NCI-H2029 (cell line): Measurements from ENCODE around the gene TAAR5.
"Not testable (repeated sequence)": the region's sequence is repeated elsewhere in the genome, so short reads cannot be mapped to it uniquely, and the experiment has no call there.

ENCODE experiments used
- DNase-seq: peaks from one replicate; lab custom pipeline; 2025; lab: John Stamatoyannopoulos, UW

Gene TAAR5, protein sequence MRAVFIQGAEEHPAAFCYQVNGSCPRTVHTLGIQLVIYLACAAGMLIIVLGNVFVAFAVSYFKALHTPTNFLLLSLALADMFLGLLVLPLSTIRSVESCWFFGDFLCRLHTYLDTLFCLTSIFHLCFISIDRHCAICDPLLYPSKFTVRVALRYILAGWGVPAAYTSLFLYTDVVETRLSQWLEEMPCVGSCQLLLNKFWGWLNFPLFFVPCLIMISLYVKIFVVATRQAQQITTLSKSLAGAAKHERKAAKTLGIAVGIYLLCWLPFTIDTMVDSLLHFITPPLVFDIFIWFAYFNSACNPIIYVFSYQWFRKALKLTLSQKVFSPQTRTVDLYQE

DNA sequence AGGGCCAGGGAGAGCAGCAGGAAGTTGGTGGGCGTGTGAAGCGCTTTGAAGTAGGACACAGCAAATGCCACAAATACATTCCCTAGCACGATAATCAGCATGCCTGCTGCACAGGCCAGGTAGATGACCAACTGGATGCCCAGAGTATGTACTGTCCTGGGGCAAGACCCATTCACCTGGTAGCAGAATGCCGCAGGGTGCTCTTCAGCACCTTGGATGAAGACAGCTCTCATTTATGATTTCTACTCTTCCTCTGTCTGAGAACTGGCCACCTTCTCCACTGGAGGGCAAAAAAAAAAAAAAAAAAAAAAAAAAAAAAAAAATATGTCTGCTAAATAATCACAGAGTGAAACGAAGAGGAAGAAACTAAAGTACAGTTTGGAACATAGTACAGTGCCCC, at the start of gene TAAR5:
Gene TAAR5 (minus strand): TSS at position 288 of the 400 bp plus-strand sequence. CDS start 55 bp downstream, at position 233.
- no peak for DNase-seq

DNA sequence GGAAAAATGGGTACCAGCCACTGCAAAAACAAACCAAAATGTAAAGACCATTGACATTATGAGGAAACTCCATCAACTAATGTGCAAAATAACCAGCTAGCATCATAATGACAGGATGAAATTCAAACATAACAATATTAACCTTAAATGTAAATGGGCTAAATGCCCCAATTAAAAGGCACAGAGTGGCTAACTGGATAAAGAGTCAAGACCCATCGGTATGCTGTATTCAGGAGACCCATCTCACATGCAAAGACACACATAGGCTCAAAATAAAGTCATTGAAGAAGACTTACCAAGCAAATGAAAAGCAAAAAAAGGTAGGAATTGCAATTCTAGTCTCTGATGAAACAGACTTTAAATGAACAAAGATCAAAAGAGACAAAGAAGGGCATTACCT, 47.6 kb upstream of the TAAR5 start:
- DNase-seq: not testable (repeated sequence)

DNA sequence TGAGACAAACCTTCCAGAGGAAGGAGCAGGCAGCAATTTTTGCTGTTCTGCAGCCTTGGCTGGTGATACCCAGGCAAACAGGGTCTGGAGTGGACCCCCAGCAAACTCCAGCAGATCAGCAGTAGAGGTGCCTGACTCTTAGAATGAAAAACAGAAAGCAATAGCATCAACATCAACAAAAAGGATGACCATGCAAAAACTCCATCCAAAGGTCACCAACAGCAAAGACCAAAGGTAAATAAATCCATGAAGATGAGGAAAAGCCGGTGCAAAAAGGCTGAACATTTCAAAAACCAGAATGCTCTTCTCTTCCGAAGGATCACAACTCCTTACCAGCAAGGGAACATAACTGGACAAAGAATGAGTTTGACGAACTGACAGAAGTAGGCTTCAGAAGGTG, 46.4 kb upstream of the TAAR5 start:
- DNase-seq: not testable (repeated sequence)

DNA sequence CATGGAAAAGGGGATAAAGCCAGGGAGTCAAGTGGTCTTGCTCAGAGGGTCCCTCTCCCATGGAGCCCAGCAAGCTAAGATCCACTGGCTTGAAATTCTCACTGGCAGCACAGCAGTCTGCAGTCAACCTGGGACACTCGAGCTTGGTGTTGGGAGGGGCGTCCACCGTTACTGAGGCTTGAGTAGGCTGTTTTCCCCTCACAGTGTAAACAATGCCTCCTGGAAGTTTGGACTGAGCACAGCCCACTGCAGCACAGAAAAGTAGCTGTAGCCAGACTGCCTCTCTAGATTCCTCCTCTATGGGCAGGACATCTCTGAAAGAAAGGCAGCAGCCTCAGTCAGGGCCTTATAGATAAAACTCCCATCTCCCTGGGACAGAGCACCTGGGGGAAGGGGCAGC, 45.7 kb upstream of the TAAR5 start:
- not testable (repeated sequence) for DNase-seq

DNA sequence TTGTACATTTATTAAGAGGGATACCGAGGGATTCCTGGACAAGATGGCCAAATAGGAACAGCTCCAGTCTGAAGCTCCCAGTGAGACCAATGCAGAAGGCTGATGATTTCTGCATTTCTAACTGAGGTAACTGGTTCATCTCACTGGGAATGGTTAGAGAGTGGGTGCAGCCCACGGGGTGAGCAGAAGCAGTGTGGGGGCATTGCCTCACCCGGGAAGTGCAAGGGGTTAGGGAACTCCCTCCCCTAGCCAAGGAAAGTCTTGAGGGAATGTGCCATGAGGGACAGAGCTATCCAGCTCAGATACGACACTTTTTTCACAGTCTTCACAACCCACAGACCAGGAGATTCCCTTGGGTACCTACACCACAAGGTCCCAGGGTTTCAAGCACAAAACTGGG, 45.3 kb upstream of the TAAR5 start:
- DNase-seq: no peak

DNA sequence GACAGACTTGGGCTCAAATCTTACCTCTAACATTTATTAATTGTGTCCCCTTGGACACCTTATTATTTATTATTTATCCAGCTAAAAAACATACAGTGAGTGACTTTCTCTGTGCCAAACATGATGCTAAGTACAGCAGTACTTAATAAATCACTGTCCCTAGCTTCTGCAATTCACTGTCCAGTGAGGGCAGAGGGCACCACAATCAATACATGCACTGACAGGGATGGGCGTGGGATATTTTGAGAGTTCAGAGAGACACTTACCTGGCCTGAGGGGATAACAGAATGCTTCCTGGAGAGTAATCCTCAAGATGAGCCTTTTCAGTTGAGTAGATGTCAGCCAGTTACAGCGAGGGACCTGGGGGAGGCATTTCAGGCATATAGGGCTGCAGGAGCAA, 43.8 kb upstream of the TAAR5 start:
- no peak for DNase-seq

DNA sequence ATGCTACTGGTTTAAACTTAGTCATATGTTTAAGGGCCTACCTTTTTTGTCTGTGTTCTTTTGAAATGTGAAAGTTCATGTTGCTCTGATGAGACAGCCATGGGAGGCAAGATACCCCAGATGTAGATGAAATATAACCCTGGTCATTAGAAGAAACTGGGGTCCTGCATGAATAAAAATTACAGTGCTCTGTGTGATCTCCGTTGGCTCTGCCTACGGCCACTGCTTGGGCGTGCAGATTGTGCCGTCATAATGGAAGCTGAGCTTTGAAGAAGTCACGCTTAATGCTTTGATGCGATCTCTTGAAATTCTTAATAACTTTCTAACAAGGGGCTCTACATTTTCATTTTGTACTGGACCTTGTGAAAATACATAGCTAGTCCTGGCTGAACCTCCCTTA, 34.6 kb upstream of the TAAR5 start, which contains the start of gene TAAR2:
Gene TAAR2 (minus strand): TSS at position 101 of the 400 bp plus-strand sequence. CDS start 0 bp downstream, at position 101.
- no peak for DNase-seq

DNA sequence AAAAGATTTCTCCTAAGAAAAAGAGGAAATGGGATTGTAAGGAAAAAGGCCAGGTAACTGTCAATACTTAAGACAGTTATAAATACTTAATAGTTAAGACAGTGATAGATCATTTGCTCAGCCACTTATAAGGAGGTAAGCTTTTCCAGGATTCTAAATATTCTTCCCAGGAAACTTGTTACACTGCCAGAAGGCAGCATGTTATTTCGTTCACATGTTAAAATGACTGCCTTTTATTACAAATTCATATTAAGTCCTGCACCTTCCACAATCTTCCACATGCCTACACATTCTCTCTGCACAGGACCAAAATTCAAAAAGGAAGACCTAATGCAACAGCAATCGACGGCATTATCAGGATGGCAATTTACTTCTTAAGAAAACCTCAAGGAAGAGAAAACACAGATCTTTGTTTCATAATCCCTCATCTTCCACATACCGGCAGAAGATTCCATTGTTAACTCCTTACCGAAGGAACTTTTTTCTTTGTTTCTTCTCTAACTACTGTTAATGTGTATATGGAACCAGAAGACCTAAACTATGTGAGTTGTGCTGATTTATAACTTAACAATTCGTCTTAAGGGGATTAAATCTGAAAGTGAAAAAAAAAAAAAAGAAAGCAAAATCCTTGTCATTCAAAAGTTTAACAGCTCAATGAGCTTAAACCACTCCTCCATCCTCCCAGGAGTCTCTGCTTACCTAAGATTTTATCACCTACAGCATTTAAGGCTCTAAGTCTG, 33.7 kb upstream of the TAAR5 start:
- DNase-seq: no peak

DNA sequence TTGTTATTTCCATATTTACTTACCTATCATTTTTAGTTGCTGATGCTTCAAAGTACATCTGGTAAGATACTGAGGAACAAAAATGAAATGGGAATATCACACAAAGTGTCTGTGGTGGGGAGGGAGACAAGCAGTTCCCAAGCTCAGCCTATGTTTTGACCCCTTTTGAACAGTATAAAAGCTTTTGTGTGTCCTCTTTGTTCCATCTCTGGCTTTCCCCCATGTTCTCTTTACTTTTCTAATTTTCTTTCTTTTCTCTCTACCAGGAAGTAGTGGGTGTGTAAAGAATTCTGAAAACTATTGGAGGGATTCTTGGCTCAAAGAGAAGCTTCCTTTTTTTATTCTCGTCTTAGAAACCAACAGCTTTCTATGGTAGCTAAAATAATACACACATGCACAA, 27.1 kb upstream of the TAAR5 start:
- DNase-seq: no peak

DNA sequence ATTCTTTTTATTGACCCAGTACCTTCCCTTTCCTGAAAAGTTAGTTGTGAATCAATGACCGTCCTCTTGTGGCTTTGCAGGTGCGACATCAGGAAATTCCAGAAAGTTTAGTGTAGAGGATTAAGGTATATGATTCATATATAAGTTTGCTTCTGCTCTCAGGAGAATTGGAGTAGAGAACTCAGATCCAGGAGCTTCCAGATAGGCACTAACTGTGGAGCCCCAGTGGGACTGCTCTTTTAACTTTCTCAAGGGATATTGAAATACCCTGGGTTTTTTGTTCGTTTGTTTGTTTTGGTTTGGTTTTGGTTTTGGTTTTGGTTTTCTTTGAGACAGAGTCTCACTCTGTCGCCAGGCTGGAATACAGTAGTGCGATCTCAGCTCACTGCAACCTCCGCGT, 25.0 kb upstream of the TAAR5 start:
- DNase-seq: no peak

DNA sequence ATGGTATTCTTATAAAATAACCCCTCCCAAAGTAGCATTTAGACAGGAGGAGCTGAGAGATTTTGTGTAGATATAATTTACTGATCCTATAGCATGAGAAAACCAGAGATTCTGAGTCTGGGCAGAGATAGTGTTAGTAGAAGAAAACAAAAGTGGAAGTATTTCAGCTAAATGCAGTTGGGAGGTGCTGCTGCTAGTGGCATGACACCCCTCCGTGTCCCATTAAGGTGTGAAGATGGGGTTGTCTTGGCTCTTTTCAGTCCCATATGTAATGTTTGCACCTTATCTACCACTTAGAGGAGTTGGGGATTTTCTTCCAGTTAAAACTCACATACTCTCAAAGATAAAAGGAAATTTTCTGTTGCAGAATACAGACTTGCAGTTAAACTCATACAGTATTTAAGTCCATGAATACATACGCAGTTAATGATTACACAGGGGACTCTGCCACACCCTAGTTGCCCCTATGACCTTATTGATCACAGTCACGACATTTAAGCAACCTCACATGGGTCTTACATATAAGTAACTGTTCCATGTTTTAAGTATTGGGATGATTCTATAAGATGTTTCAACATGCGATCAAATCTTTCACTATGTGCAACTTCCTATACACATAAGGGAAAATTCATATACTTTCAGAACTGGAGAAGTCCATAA, 23.0 kb upstream of the TAAR5 start:
- no peak for DNase-seq

DNA sequence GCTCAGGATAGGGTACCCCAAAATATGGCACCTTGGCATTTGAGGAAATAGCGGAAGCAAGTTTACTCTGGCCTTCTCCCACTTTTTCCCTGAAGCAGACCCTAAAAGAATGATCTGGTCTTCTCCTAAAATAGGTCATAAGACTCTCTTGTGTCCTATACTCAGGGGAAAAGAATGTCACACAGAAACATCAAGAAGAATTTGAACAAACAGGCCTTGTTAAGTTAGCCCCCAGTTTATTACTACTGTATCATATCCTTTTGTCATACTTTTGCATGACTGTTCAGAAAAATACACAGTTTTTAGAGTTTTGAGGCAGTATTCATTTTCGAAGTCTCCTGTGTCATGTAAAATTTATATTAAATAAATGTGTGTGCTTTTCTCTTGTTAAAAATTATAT, 22.1 kb upstream of the TAAR5 start:
- no peak for DNase-seq

DNA sequence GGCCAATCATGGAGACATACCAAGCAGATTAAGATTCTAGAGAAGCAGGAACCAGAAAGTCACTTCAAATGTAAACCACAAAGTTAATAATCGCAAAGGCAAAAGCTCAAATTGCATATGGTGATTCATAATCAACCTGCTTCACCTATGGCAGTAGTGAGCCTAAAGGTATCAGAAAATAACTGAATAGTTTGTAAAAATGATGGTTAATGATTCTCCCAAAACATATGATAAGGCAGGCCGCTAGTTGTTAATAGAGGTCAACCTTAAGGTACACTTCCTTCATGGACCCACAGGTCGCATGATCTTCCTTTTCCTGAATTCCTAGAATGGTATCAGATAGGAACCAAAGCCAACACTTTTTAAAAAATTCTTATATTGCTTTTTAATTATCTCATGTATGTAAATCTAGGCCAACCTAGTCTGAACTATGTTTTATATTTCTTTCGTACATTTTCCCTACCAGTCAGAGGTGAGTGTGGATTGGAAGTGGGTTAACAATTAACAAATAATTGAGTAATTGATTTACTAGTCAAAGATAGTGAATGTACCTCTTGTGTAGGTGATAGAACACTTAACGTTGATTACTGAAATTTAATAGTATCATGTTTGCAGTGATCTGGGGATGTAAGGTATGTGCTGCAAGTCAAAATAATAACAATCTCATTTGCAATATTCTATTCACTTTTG, 18.1 kb upstream of the TAAR5 start:
- DNase-seq: no peak

DNA sequence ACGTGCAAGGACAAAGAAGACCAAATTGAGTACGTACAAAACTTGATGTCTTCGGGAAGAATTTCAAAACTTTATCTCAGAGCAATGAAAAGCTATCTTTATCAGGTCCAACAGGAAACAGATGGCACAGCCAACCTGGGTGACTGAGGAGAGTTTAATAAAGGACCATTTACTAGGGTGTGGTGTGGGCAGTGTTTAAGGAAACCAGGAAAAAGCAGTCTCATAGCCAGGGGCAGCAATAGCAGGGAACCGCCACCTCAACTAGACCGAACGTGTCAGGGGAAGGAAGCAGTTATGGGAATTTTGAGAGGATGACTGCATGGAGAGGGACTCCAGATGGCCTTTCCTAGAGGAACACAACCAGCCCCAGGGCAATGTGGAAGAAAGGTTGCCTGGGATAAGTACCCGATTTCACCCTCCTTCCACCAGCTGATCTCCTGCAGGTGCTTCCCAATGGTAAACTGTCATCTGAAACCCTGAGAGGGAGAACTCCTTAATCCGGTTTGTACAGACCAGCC, 15.2 kb upstream of the TAAR5 start:
- no peak for DNase-seq

DNA sequence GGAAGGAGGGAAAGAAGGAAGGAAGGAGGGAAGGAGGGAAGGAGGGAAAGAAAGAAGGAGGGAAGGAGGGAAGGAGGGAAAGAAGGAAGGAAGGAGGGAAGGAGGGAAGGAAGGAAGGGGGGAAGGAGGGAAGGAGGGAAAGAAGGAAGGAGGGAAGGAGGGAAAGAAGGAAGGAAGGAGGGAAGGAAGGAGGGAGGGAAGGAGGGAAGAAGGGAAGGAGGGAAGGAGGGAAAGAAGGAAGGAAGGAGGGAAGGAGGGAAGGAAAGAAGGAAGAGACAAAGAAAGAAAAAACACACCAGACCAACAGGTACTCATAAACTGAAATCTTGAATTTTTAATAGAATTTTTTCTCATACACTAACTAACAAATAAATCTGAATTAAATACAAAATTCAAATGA, 11.4 kb upstream of the TAAR5 start:
- not testable (repeated sequence) for DNase-seq

DNA sequence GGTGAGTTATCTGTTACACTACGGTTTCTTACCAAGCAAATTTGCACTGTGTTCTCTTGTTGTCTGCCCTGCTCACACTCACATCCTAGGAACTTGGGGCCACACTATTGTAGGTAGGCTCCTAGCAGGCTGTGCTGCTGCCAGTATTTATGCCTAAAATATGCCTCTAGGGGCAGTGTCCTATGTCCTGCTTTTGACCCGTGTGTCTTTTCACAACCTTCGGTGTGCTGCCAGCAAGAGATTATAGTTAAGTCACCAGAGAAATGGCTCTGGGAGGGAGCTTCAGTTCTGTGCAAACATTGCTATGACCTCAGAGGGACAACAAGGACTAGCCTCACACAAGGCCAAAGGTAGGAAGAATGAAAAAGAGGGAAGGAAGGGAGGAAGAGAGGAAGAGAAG, 8.9 kb upstream of the TAAR5 start:
- DNase-seq: no peak

DNA sequence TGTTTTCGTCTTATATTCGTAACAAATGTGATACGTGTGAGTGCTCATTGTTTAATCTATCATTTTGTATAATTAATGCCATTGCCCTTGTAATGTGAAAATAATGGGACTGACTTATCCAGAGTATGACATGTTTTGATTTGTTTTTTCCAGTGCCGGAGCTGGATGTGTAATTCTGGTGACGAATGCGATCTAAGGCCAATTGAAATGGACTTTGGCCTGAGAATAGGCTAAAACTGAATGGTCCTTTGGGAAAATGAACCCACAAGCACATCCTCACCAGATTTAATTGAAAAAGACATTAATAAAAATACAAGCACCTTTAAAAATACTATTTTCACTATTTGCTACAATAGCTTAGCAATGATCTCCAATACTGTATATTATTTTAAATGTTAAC, 6.7 kb upstream of the TAAR5 start:
- no peak for DNase-seq

DNA sequence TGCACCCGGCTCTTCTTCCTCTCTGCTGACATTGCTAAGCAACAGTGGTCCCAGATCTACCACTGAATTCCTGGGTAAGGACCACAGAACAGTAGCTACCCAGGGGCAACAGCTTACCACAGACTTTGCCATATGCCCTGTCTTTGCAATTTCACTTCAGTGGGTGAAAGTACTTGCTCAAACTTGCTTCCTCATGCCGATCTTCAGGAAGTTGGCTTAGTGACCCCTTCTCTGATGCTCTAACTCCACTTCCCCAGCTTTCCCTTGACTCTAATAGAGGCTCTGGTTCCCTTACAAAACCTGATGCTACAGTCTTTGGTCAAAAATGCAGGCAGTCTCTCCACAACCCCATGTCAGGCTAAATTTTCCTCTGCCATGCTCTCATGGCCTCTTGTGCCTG, 3.3 kb upstream of the TAAR5 start:
- DNase-seq: no peak

DNA sequence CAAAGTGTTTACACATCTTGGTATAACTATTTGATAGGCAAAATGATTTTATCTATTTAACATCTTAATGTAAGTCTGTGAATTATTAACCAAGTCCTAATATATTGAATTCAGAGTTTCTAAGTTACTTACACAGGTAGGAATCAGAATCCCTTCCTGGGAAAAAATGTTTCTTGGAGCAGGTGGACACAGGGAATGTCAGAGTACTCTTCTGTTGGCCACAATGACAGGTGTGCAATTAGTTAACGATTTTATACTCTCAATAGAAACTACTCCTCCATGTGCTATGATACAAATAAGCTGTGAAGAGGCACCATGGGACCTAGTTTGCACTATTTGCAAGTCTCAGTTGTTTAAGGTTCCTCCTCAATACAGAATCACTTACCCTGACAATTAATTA, 821 bp upstream of the TAAR5 start:
- no peak for DNase-seq

DNA sequence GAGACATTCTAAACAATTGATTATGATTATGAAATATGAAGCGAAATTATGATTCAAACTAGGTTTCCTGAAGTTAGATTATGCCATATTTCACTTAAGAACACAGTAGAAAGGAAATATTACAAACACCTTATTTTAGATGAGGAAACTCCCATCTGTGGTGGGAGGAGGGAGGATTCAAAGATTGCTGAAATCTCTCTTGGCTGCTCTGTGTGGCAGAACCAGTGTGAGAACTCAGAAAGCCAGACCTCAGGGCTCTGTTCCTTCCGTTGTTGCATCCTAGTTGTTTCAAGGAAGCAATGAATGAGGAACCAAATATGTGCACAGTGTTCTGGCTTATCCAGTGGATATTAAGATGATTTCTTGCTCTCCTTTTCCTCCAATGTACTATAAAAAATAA, 2.1 kb downstream of the TAAR5 start:
- no peak for DNase-seq

DNA sequence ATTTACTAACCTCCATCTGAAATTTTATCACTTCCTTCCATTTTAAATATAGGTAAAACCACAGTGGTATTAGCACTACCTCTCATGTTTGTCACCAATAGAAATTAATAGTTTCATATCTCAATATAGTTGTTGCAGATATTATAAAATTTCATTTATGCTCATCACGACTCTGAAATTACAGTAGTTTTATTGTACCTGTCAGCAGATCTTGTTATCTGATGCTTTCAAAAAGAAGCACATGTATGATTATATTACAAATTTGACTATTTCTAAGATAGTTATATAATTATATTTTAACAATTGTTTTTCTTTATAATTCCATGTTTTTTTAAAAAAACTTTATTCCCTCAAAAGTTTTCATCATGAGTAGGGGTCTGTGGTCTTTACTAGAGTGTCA, 4.8 kb downstream of the TAAR5 start:
- DNase-seq: no peak

DNA sequence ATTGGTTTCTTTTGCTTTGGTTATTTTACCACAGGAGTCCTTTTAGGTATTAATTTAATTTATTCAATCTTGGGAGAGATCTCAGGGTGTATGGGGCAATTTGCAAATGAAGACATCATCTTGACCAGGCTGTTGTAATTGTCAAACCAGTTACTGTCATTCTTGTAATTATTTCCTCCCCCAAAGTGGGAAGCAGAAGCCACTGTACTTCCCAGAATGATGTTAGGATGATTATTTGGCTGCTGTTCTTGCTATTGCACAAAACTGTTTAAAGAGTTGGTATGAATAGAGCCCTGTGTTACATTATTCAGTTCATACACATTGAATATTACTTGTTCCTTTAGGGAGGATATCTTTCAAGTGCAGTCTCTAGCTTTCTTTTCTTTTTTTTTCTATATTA, 17.8 kb downstream of the TAAR5 start:
- no peak for DNase-seq
